ENCODE results near the gene ZMYM5.

ZMYM5 gene

GRCh38 chr13:19845758-19846157 is 17.7 kb downstream of the ZMYM5 start:
- H4K20me1 ChIP-seq (ENCODE audit: control insufficient read depth, insufficient read depth, low read depth, low read length): no peaks in the 10 kb centered on the region
- no peak overlapping the region for H3K4me2 ChIP-seq (ENCODE audit: low read length)
- no peaks in the 10 kb centered on the region for H3K9me3 ChIP-seq (ENCODE audit: control insufficient read depth, insufficient read depth, low read length)
- no peaks in the 10 kb centered on the region for H3K9me2 ChIP-seq (replicated peaks; ENCODE audit: control insufficient read depth, low read length)
- H3K36me3 ChIP-seq (ENCODE audit: control insufficient read depth, low read length): peaks cover 44% of the 10 kb centered on the region
- H3K79me2 ChIP-seq (ENCODE audit: control insufficient read depth, low read length): peaks cover 73% of the 10 kb centered on the region
- no peak overlapping the region for H3K4me3 ChIP-seq (ENCODE audit: low read length)
- no peak overlapping the region for H3K27ac ChIP-seq (ENCODE audit: low read depth, low read length)
- H3F3A ChIP-seq (ENCODE audit: control insufficient read depth, insufficient read depth): no peaks in the 10 kb centered on the region
- no peaks in the 10 kb centered on the region for H3K27me3 ChIP-seq (ENCODE audit: control insufficient read depth, low read length)
- no peaks in the 10 kb centered on the region for H3K4me1 ChIP-seq (ENCODE audit: control insufficient read depth, low read length)
- TF ChIP-seq, protein P1, sequence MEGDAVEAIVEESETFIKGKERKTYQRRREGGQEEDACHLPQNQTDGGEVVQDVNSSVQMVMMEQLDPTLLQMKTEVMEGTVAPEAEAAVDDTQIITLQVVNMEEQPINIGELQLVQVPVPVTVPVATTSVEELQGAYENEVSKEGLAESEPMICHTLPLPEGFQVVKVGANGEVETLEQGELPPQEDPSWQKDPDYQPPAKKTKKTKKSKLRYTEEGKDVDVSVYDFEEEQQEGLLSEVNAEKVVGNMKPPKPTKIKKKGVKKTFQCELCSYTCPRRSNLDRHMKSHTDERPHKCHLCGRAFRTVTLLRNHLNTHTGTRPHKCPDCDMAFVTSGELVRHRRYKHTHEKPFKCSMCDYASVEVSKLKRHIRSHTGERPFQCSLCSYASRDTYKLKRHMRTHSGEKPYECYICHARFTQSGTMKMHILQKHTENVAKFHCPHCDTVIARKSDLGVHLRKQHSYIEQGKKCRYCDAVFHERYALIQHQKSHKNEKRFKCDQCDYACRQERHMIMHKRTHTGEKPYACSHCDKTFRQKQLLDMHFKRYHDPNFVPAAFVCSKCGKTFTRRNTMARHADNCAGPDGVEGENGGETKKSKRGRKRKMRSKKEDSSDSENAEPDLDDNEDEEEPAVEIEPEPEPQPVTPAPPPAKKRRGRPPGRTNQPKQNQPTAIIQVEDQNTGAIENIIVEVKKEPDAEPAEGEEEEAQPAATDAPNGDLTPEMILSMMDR (IDR thresholded peaks at IDR 0.05; ENCODE audit: low read depth, low read length, poor library complexity, severe bottlenecking): no peak
- TF ChIP-seq EZH2phosphoT487 (IDR thresholded peaks at IDR 0.05; ENCODE audit: borderline replicate concordance, low read length): no peak

DNA sequence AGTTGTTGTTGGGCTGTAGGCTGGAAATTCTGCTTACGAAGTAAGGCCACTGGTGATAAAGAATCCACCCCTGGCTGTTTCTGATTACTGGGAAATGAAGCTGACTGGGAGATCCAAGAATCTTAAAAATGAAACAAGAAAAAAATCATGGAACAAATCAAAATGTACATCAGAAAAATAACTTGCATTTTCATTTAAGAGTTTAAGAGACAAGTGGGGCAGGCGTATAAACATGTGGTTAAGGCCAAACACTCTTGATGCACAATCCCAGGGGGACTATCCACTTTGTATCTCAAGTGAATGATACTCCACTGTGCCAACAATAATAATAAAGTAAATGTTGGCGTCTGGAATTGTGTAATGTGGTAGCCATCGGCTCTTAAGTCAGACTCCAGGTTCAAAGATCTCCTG is 24.6 kb downstream of the ZMYM5 start:
- no peaks in the 10 kb centered on the region for H3K27me3 ChIP-seq (ENCODE audit: control insufficient read depth, low read length)
- no peaks in the 10 kb centered on the region for H3K9me3 ChIP-seq (ENCODE audit: control insufficient read depth, insufficient read depth, low read length)
- no peak overlapping the region for H3K27ac ChIP-seq (ENCODE audit: low read depth, low read length)
- no peak for TF ChIP-seq EZH2phosphoT487 (IDR thresholded peaks at IDR 0.05; ENCODE audit: borderline replicate concordance, low read length)
- TF ChIP-seq, protein P1 (IDR thresholded peaks at IDR 0.05; ENCODE audit: low read depth, low read length, poor library complexity, severe bottlenecking): no peak
- no peaks in the 10 kb centered on the region for H4K20me1 ChIP-seq (ENCODE audit: control insufficient read depth, insufficient read depth, low read depth, low read length)
- H3K4me2 ChIP-seq (ENCODE audit: low read length): no peak overlapping the region
- peaks cover 39% of the 10 kb centered on the region for H3K36me3 ChIP-seq (ENCODE audit: control insufficient read depth, low read length)
- no peaks in the 10 kb centered on the region for H3F3A ChIP-seq (ENCODE audit: control insufficient read depth, insufficient read depth)
- no peaks in the 10 kb centered on the region for H3K9me2 ChIP-seq (replicated peaks; ENCODE audit: control insufficient read depth, low read length)
- H3K4me3 ChIP-seq (ENCODE audit: low read length): no peak overlapping the region
- H3K4me1 ChIP-seq (ENCODE audit: control insufficient read depth, low read length): no peaks in the 10 kb centered on the region
- H3K79me2 ChIP-seq (ENCODE audit: control insufficient read depth, low read length): peaks cover 23% of the 10 kb centered on the region

DNA sequence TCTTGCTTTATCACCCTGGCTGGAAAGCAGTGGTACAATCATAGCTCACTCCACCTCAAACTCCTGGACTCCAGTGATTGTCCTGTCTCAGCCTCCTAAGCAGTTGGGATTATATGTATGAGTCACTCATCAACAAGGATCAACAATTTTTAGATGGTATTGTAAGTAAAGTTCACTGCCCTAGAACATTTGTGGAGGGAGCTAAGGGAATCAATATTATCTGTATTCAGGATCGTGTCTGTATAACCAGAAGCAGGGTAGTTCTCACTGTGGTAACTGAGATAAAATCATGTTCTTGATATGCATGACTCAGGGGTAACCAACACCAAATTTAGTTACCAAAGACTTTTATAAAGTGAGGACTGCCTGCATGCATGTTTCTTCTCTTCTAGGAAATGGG is 27.0 kb downstream of the ZMYM5 start:
- no peak for TF ChIP-seq EZH2phosphoT487 (IDR thresholded peaks at IDR 0.05; ENCODE audit: borderline replicate concordance, low read length)
- TF ChIP-seq, protein P1 (IDR thresholded peaks at IDR 0.05; ENCODE audit: low read depth, low read length, poor library complexity, severe bottlenecking): no peak
- Histone ChIP-seq H3K4me1 (ENCODE audit: control insufficient read depth, low read length) (no peaks in the 10 kb centered on the region), H3K36me3 (ENCODE audit: control insufficient read depth, low read length) (peaks cover 40% of the 10 kb centered on the region), H3F3A (ENCODE audit: control insufficient read depth, insufficient read depth) (no peaks in the 10 kb centered on the region), H3K9me3 (ENCODE audit: control insufficient read depth, insufficient read depth, low read length) (no peaks in the 10 kb centered on the region), H3K4me3 (ENCODE audit: low read length) (no peak overlapping the region), H3K27ac (ENCODE audit: low read depth, low read length) (no peak overlapping the region), H3K27me3 (ENCODE audit: control insufficient read depth, low read length) (no peaks in the 10 kb centered on the region), H3K79me2 (ENCODE audit: control insufficient read depth, low read length) (peaks cover 9% of the 10 kb centered on the region), H3K9me2 (replicated peaks; ENCODE audit: control insufficient read depth, low read length) (no peaks in the 10 kb centered on the region), H3K4me2 (ENCODE audit: low read length) (no peak overlapping the region), H4K20me1 (ENCODE audit: control insufficient read depth, insufficient read depth, low read depth, low read length) (no peaks in the 10 kb centered on the region)
